NCI-H510A treated with DMSO at 0.1 percent for 48 hours (cell line): Measurements from ENCODE around the gene PTPN6.

Experiments used
- DNase-seq: peaks from one replicate; lab custom pipeline; 2025; lab: John Stamatoyannopoulos, UW

The PTPN6 gene

DNA sequence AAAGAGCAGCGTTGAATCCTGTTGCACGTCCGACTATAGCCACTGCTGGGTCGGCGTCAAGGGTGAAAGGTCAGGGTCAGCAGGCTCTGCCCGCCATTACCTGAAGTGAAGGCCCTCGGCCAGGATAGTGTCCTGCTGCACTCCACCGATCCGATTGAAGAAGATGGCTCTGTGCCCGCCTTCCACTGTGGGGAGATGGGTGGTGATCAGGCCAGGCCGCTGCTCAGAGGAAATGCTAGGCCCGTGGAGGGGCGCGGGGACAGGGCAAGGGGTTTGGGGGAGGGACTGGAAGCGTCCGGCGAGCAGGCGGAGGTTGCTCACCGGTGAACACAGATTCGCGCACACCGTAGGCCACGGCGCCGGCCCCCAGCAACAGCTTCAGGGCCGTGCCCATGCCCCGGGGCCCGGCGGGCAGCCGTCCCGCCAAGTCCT lies 19.0 kb downstream of the PTPN6 start:
- no peak for DNase-seq

DNA sequence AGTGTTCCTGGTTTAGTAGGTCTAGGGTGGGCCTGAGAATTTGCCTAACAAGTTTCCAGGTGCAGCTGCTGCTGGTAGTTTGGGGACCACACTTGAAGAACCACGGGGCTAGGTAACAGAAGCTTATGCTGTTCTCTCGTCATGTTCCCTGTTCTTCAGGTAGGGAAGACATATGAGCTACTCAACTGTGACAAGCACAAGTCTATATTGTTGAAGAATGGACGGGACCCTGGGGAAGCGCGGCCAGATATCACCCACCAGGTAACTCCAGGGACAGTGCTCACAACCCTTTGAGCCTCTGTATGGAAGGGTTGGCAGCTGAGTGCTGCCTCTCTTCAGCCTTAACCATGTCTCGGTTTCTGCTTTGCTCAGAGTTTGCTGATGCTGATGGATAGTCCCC lies 23.0 kb downstream of the PTPN6 start:
- DNase-seq: no peak

DNA sequence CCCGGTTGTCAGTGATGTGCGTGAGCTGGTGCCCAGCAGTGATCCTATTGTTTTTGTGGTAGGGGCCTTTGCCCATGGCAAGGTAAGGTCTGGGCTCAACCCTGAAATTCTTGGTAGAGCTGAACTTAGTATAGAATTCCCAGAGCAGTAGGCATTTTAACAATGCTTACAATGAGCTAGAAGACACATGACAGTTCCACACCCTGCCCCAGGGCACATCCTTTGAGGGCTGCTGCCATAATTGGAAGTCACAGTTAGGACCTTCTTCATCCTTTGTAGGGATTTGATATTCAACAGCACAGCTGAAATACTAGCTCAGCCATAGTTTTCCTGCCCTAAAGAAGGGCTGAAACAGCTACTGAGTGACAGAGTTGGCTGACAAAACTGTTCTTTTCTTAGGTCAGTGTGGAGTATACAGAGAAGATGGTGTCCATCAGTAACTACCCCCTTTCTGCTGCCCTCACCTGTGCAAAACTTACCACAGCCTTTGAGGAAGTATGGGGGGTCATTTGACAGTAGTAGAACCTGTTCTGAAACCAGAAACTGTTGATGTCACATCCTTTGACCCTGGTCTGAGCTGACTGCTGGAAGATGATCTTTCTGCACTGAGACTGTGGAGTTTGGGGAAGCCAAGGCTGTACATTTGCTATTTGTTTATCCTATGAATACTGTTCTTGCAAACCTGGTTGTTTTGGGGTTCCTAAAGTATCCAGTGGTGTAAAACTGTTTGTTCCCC lies 24.3 kb downstream of the PTPN6 start:
- DNase-seq: no peak

DNA sequence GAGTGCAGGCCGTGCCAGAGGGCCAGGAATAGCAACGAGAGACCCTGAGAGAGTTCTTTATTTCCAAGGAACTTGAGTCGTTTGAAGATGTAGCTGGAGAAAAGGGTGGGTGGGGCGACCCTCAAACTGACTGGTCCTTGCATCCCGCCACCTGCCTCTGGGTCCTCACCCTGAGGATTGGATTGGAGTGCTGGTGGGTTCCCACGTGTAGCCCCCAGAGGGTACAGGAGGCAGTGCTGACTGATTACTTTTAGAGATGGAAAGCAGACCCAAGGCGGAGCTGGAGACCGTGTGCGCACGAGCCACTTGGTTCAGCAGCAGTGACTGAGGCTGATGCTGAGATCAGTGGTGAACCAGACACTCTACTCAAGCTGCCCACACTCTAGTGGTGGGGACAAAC lies 26.5 kb downstream of the PTPN6 start:
- DNase-seq: no peak

DNA sequence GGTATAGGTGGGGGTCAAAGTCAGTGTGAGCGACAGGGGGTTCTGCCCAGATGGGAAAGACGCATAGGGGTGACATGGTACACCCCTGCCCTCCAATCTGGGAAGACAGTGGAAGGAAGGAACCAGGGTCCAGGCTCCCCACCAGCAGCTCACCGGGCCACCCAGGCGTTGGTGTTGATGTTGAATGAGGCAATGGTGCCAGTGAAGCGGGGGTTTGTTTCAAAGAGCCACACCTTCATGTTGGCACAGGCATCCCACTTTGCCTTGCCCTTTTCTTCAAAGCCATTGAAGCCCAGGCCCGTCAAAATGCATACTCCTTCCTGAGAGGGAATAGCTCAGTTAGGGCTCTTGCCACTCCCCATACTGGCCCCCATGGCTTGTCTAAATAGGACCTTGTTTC lies 27.0 kb downstream of the PTPN6 start:
- DNase-seq: no peak

DNA sequence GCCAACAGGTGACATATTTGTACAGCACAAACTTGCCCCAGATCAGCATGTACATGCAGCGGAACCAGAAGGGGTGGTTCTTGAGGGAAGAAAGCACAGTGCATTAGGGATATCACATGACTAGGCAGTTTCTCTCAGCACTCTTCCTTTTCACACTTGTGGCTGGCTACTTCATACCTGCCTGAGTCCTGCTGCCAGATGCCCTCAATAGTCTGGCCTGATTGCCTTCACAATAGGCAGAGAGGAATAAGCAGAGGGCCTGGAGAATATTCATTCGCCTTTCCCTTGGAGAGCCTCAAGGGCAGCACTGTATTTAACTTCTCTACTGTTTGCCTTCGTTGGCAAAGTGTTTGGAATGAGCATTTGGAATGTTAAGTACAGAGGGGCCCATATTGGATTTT lies 27.5 kb downstream of the PTPN6 start:
- DNase-seq: no peak

DNA sequence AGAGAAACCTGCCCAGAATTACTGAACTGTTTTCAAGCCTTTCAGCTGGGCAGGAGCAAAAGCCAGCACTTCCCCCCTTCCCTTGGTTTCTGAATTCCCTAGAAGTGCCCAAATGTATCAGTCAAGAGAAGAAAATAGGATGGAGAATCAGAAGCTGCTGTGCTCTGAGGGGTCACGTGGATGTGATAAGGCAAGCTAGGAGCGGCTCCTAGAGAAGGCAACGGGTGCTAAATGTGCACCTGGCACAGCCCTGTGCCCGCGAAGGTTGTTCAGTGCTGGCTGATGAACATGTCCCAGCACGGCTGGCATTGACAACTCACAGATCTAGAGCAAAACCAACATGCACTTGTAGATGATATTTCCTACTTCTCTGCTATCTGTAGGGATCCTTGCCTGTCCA lies 27.9 kb downstream of the PTPN6 start:
- no peak for DNase-seq

DNA sequence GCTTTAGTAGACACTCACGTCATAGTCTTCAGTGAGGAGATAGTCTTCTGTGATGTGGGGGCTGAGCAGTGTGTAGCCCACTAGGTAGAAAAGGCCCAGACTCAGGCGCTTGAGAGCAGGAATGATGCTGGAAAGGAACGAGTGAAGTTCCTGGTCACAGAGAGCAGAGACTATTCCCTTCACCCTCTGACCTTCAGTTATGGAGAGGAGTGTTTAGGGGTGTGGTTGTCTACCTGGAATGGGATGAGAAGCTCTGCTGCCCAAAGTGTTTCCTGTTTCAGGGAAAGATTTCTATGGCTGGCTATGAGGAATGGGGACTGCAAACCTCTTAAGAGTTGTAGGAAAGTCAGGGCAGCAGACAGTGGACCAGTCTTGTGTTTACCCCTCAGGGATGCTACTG lies 28.3 kb downstream of the PTPN6 start:
- DNase-seq: no peak

DNA sequence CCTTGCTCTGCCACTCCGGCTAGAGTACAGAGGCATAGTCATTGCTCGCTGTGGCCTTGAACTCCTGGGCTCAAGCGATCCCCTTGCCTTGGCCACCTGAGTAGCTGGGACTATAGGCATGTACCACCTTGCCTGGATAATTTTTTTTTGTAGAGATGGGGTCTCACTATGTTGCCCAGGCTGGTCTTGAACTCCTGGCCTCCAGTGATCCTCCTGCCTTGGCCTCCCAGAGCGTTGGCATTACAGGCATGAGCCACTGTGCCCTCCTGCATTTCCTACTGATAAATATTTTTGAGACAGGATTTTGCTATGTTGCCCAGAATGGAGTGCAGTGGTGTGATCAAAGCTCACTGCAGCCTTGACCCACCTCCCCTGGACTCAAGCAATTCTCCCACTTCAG lies 28.9 kb downstream of the PTPN6 start:
- DNase-seq: no peak

DNA sequence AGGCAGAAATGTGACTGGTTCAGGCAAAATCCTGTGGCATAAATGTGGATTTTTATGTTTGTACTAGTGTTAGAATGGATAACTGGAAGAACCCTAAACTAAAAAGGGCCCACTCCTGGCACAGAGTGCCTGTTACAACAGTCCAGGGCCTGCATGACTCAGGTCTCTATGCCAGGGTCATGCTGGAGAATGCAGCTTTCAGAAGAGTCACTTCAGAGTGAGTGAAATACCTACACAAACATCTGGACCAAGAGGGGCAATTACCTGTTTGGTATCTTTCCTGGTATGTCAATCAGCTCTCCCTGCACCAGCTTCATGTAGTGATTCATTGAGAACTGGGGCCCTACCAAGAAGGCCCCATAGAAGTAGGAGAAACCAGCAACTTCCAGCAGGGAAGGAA lies 29.6 kb downstream of the PTPN6 start:
- DNase-seq: no peak

DNA sequence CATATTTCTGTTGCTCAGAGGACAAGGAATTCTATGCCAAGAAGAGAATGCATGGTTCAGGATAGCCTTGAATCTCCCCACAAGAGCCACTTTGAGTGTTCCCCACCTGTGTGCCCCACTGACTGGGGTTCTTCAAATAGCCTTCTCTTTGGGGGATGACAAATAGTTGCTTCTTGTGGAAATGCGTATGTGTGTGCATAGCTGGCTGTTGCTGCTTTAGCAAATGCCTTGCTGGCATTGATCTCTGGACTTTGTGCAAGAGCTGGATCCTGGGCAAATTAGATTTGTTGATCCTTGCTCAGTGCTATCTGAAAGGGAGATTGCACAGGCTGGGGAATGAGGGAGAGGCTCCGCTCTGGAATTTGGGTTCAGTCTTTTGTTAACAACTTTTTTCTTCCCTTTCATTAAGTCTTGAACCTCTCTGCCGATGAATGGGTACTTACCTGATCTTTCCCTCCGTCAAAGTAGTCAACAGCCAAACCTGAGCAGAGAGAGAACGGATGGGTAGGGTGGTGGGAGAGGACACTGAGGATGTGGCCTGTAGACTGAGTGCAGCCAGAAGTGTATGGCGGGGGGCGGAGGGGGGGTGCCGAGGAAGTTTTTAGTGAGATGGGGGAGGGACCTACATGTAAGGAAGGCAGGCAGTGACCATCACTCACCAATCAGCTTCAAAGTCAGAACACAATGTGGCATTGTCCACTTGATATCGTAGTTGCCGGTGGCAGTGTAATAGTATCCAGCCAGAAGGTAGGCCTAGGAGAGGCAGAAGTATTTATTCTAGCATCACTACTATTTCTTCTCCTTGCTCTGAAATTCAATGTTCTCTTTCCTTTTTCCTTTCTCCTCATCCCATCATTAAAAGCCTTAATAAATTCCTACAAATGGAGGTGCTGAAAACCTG lies 30.2 kb downstream of the PTPN6 start:
- DNase-seq: no peak

DNA sequence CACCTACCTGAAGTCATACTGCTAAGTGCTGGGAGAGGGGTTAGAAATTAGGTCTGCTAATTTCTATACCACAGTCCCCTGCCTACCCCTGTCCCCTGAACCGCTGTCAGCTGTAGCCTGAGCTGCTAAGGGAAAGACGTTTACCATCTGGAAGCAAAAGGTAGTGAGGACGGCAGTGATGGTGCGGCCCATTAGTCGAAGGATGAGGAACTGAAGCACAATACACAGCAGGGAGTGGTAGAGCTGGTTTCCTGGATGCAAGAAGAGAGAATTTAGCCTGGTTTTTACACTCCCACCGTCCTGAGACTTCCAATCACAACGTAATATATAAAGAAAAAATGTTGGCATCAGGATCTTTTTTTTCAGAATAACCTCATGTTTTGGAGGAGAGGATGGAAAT lies 31.4 kb downstream of the PTPN6 start:
- no peak for DNase-seq

DNA sequence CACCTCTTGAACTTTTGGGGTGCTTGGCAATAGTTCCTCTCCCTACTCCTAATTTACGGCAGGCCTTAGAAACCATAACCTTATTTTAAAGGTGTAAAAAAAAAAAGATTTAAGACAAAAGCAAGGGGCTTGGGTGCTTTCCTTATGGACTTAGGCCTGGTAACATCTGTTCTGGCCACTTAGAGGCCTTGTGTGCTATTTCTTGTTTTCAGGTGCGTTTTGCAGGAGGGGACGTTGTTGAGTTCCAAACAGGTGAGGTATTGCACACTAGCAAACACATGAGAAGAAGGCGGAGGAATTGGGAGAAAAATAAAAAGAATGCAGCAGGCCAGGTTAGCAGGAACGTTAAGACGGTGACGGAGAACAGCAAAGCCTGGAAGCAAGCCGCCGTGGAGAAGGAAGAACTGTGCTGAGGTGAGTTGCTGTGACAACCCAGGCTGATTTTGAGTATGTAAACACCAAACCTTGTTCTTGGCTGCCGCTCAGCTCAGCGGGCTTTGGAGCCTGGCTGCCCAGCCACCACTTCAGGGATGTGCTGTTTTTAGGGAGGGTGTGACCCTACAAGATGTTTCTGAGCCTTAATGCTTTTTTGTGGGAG lies 36.9 kb downstream of the PTPN6 start:
- no peak for DNase-seq

DNA sequence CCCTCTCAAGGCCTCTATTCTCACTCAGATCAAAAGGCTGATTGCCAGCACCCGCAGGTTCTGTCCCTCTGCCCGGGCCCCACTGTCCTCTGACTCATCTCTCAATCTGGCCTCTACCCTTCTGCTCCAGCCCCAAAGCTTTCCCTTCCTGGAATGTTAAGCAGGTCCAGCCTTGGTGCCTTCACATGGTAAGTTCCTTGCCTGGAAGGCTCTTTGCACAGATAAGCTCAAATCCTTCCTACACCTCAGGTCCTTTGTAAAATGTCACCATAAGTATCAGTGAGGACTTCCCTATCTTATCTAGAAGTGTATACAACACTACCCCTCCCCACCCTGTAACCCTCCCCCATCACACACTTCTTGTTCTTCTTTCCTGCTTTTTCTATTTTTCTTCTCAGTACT lies 44.9 kb downstream of the PTPN6 start:
- DNase-seq: no peak

DNA sequence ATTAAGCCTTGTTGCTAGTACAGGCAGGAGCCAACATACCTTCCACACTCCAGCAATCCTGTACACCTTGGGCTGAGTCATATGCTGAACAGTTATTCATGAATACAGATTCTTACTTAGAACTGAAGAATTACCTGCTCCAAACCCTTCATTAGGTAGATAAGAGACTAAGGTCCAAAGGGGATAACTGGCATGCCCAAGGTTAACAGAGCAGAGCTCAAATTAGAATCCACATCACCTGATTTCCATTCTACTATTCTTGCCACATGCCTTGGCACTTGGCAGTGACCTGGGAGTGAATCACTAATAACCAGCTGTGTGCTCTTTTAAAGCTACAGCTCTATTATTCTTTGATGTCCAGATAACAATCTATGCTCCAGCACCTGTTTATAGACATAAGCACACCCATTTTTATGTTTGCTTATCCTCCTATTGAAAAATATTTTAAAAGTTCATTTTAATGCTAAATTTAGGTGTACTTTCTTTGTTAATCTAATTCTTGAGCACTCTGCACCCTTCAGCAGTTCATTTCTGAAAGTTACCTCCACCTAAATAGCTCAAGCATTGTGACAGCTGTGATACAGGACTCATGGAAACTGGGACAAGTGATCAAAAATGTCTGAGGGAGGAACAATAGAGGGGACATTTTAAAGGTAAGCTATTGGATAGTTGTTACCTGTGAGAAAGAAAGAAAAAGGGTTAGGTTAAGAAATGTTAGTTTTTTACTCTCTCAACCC lies 47.7 kb downstream of the PTPN6 start:
- DNase-seq: no peak

DNA sequence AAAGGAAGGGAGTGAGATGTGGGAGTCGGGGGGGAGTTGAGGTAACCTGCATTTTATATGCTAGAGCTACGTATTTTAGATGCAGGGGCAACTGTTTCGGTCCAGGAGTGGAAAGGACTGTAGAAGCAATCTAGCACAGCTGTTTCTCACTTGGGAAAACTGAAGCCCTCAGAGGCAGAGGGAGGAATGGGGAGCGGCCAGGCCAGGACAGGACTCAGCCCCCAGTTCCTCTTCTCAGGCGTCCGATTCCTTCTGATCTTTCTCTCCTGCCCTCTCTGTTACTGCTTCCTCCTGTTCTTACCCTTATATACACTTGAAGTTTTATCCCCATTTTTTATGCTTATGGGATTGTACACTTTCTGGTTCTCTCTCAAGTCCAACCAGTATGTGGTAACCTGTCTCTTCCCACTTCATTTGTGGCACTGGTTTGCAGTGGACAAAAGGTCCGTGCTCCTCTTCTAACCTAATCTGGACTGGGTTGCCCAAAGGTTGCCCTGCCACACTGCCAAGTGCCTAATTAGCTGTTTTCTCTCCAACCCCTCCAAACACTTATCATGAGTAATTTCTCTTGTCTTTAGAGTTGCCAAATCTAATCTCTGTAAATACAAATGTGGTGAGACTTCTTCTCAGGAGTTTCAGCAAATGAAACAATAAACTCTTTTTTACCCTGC lies 50.9 kb downstream of the PTPN6 start:
- DNase-seq: no peak

DNA sequence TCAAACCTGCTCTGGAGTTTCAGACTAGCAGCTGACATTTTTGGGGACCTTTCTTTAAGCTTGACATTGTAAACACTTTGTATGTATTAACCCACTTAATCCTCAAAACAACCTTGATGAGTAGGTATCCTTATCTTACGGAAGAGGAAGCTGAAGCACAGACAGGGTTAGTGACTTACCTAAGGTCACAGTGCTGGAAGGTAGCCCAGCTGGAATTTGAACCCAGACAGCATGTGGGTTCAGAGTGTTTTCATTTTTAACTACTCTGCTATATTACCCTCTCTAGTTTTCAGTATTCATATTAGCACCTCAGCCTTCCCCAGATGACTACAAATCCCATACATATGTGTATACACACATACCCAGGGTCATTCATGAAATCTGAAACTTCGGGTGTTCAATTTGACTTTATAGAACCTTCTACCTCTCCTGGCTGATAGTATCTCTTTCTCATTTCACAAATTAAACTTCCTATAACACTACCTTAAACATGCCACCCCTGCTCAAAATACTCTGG lies 53.2 kb downstream of the PTPN6 start:
- DNase-seq: no peak

DNA sequence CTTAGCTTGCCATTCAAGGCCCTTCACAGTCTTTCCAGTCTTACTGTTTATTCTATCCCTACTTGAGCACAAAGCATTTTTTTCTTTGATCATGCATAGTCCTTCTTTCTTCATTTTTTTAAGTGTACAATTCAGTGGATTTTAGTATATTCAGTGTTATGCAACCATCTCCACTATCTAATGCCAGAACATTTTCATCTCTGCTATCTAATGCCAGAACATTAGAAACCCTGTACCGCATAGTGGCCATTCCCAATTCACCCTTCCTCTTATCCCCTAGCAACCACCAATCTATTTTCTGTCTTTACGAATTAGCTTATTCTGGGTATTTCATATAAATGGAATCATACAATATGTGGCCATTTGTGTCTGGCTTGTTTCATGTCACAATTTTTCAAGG lies 53.7 kb downstream of the PTPN6 start:
- DNase-seq: no peak

DNA sequence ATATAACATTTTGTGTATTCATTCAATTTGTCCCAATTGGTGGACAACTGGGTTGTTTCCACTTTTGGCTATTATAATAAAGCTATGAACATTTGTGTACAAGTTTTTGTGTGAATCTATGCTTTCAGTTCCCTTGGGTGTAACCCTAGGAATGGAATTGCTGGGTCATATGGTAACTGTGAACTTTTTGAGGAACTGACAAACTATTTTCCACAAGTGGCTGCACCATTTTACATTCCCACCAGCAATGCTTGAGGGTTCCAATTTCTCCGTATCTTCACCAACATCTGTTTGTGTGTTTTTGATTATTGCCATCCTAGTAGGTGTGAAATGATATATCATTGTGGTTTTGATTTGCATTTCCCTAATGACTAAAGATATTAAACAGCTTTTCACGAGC lies 54.2 kb downstream of the PTPN6 start:
- no peak for DNase-seq

DNA sequence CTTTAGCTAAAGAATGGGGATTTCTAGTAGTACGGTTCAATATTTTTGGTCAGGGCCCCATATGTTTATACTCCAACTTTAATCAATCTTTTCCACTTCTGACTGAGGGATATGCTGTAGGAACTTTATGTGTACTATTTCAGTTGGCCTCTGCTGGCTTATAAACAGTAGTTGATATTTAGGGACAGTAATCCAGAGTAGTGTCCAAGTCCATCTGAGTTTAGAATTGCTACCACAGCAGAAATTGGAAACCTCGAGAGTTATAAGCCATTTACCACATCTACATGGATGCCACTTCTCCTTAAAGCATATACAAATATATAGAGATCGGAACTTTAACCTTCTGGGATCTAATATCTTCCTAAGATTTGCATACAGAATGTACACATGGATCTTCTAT lies 55.5 kb downstream of the PTPN6 start:
- no peak for DNase-seq

DNA sequence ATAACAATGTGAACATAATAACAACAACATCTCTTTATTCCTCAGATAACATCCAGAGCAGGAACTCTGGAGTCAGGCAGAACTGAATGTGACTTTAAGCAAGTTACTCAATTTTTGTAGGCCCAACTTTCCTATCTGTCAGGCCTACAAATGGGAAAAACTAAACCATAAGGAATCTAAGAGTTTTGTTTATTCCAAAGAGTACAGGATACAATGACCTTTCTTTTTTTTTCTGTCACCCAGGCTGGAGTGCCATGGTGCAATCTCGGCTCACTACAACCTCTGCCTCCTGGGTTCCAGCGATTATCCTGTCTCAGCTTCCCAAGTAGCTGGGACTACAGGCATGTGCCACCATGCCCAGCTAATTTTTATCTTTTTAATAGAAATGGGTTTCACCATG lies 57.7 kb downstream of the PTPN6 start:
- DNase-seq: no peak

DNA sequence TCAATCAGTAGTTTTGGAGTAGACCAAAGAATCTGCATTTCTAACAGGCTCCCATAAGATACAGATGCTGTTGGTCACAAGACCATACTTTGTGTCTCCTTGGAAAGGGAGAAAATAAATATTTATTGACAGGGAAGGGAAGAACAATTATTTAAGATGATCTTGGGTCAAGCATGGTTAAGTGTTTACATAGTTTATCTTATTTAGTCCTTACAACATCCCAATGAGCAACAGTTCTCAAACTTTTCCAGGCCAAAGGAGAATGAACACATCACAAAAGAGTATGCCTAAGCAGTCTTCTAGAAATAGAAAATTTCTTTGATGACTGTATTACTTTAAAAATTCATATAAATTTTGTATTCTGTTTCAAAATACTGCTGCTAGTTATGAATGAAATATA lies 58.4 kb downstream of the PTPN6 start:
- DNase-seq: no peak
